GM04504 (cell line): ENCODE data around the gene IGF1R.
"Not testable (repeated sequence)": the region's sequence is repeated elsewhere in the genome, so short reads cannot be mapped to it uniquely, and the experiment has no call there.

Source experiments
- DNase-seq: peaks from one replicate; pipeline ENCODE4 v3.0.0-alpha.2; 2012; ENCODE audit warnings: low read depth

IGF1R gene

GRCh38 chr15:98647774-98648653 lies at the start of gene IGF1R:
IGF1R (plus strand) TSS chr15:98648539; CDS start chr15:98649582, 1,043 bp downstream.
- DNase-seq, result peak; percentile 82

DNA sequence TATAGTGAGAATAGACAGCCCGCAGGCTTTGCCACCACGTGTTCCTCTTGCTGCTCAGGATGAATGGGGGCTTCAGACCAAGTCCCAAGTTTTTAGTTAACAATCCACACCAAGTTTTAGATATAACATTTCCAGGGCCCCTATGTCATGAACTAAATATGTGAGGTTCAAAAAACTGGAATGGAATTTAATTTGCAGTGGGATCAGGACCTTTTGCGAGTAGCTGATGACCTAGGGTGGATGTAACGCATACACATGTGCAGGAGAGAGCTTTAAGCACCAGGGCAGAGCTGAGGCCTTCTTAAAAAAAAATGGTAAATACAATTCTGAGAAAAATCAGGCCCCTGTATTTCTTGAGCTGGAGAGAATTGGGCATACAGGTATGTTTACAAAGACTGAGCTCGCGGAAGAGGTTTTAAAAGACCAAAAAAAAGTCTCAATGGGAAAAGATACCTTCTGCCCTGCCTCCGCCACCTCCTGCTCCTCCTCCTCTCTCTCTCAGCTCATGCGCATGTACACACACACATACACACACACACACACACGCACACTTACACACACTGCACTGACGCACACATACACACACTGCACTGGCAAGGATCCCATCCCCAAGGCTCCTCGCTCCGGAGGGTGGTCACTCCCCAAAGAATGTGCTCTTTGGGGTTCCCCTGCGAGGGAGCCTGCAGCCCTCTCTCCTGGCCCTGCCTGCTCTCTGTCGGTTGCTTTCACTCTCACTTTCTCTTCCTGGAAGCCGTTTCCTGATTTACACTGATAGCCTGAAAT lies 48.2 kb upstream of the IGF1R start:
- DNase-seq, result peak; percentile 5

- DNase-seq, result no peak
Observed at GRCh38 chr15:98604983-98605382, 43.4 kb upstream of the IGF1R start.

GRCh38 chr15:98609144-98609852 lies 39.0 kb upstream of the IGF1R start:
- DNase-seq, result peak; percentile 8

DNA sequence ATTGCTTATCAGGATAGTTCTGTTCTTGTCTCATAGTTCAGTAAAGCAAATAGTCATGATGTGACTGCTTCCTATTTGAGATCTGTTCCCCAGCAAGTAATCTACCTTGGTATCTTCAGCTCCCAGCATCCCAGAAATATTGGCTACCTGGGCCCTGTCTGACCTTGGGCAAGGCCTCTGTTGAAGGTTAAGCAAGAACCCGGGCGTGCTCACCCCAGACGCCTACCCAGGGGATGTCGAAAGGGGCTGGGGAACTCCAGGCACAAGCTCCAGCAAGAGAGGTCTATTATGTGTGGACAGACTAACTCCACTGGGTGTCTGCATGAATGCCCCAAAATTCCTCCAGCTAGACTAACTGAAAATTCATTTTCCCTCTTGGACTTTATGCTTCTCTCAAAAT lies 37.3 kb upstream of the IGF1R start:
- no peak for DNase-seq

GRCh38 chr15:98611808-98612207 lies 36.5 kb upstream of the IGF1R start:
- DNase-seq, result no peak

DNA sequence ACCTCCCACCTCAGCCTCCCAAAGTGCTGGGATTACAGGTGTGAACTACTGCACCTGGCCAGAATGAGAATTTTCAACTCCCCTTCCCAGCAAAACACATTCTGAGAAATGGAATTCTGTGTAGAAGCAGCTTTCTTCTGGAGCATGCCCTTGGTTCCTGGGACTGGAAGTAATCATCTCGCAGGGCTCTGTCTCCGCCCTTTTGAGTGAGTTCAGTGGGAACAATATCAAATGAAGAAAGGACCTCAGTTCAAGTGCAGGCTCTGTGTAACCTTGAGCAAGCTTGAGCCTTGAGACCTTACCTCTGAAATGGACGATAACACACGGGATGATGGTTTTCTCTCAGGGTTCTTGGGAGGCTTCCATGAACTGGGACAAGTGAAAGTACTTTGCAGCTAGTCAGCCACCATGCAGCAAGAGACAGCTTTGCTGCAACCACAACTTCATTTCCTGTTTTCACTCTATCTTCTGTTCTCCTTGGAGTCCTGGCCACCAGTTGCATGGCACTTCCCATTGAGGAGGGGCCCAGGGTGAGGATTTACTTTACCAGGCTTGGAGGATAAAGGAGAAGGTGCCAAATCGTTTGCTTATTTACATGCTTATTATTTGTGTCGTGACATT lies 35.7 kb upstream of the IGF1R start:
- no peak for DNase-seq

DNA sequence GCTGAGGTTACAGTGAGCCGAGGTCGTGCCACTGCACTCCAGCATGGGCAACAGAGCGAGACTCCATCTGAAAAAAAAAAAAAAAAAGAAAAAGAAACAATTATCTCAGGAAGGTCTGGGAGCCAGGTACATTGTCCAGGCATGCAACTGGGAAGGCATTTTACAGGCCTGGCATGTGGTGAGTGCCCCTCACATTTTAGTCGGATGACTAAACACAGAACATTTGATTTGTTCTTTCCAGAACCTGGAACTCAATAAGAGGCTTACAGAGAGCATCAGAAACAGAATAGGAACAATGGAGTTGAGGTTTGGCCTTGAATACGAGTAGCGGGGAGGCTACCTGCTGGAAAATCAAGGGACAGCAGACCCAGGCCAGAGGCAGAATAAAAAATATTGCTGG lies 33.7 kb upstream of the IGF1R start:
- no peak for DNase-seq

GRCh38 chr15:98616397-98616796 lies 31.9 kb upstream of the IGF1R start:
- no peak for DNase-seq

DNA sequence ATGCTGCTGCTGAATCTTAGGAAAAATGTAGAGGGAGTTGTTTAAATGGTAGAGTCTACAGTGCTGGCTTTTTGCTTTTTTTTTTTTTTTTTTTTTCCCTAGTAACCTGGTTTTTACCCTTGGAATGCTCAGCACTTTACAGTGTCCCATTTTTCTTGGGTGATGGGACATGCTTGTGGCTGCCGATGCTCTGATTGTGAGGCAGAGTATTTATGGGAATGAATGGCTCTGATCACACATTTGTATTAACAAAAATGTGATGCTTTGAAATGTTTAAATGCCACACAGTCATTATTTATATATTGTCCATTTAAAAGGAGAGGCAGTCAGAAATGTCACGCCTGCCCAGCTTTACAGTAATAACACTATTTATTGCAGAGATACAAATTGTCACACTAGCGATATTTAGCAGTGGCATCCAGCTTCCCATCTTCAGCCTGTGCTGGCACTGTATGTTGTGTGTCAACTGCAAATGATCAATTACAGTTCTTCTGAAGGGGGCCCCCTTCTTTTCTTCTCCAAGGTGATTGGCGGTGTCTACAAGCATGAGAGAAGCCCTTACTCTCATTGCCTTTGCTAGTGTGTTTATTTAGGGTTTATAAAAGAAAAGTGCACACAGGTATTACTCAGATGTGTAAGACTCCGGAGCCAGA lies 30.9 kb upstream of the IGF1R start:
- no peak for DNase-seq

DNA sequence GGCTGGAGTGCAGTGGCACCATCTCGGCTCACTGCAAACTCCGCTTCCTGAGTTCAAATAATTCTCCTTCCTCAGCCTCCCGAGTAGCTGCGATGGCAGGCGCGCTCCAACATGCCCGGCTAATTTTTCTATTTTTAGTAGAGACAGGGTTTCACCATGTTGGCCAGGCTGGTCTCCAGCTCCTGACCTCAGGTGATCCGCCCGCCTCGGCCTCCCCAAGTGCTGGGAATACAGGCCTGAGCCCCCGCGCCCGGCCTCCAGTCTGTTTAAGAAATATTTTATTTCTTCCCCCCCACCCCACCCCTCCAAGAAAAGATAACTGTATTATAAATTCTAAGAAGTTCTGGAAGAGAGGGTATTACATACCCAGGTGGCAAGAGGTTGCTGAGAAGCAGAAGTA lies 29.8 kb upstream of the IGF1R start:
- not testable (repeated sequence) for DNase-seq

DNA sequence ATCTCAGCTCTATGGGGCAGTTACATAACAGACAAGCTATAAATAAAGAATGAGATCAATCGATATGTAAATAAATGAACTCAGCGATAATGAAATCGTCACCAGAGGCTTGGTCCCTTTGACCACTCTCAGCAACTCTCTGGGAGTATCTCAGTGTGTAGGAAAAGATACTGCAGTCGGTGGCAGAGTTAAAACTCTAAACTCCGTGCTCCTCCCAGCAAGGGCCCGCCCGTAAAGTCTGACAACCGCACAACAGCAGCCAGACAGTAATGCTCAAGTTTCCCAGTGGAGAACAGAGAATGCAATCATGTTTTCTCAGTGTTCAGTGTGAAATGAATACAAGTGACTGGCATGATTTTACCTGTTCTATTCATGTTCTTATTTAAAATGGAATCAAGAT lies 28.3 kb upstream of the IGF1R start:
- no peak for DNase-seq

GRCh38 chr15:98621021-98621420 lies 27.3 kb upstream of the IGF1R start:
- no peak for DNase-seq

- no peak for DNase-seq
Observed at GRCh38 chr15:98625614-98626013, 22.7 kb upstream of the IGF1R start.

DNA sequence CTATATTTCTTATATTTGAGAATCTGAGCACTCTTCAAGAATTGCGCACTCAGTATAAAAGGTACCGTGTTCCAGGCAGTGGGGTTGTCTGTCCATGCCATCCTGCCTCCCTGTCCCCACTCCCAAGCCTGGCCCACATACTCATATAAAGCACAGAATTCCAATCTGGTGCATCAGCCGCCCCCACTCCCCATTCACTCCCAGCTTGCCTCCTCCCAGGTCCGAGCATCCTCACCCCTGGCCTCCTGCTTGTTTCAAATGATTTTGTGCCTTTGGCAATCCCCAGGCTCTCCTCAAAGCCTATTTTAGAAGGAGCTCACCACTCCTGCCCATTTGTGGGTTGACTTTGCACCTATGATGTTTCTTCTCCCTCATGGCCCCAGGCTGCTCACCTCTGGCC lies 22.2 kb upstream of the IGF1R start:
- DNase-seq, result no peak

GRCh38 chr15:98628216-98628615 lies 20.1 kb upstream of the IGF1R start:
- DNase-seq, result no peak

DNA sequence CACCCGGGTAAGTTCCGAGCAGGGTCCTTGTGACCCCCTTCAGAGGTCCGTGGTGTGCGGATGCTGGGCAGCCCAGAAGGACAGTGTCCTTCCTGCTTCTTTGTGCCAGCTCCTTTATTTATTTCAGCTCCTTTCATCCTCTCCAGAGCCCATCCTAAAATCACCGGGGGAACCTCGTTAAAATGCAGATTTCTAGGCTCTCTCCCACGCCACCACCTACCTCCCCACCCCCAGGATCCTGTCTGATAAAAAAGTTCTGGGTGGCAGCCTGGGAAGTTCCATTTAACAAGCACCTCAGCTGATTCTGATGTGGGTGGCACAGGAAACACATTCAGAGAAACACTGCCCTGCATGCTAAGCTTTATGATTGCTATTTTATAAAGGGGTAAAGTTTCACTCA lies 12.5 kb upstream of the IGF1R start:
- DNase-seq, result no peak

DNA sequence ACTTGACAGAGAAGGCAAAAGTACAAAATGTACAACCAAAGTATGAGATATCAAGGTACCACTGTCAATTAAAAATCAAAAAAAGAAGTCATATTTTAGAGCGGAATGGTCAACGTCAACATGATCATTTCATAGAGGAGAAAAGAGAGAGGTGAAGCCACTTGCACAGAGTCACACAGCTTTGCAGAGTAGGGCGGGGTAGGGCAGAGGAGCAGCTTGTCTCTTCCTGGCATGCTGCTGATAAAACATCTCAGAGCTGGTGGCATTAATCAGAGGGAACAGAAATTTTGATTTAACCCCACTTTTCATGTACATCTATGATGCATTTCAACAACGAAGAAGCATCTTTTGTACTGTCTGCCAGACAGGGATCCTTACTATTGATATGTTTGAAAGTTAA lies 5.2 kb upstream of the IGF1R start:
- no peak for DNase-seq

DNA sequence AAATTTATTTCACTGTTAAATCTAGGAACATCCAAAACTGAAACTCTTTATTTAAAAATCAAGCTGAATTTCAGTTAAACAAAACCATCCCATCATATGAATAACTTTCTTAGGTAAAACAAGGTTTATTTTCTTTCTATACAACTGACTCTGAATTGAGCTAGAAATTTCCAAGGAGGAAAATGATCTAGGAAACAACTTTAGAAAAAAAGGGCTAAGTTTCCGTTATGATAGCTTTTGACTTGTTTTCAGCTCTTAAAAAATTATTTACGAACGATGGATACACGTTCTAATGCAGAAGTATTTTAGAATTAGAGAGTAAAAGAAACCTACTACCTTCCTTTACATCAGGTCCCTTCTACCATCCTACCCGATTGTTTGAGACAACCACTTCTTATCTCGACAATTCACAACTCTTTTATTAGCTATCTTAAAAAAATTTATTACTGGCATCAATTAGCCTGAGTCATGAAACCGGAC lies 1.8 kb upstream of the IGF1R start:
- no peak for DNase-seq

DNA sequence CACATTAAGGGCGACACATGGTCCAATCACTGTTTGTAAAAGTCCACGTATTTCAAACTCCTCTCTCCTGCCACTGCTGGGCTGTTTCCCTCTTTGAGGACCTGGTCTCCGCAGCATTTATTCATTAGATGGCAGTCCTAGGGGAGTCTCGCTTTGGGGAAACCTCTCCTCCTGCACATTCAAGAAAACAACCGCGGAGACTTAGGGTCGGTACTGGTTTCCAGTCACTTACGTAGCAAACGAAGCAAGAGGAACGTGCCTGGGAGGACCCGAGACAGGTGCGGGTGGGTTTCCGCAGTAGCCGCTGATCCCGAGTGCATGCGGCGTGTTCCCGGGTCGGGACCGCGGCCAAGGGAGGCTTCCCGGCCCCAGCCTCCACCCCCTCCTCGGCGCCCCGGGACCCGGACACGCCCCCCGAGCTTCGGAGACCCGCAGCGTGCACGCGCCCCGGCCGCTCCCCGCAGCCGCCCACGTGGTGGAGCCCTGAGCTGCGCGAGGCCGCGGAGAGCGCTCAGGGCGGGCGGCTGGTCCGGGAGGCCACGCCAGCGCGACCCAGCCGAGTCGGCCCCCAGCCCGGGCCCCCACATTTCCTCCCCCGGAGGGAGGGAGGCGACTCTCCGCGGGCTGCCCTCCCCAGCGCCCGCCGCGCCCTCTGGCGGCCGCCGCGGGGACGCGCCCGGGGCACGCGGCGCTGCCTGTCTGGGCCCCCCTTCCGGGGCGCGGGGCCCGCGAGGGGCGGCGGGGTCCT lies 1.1 kb upstream of the IGF1R start:
- no peak for DNase-seq
